MCF 10A (cell line): ENCODE measurements around the gene DLEC1. TPM values are rescaled to one million over a fixed set of nuclear protein-coding genes. Genes with fewer than 3 reads are reported as not detected.

Experiments used
- BruUV-seq: library from RNA; stranded (reverse); fragments of 400-500 nt; replicated peaks from 2 replicates; lab custom pipeline; 2021; lab: Mats Ljungman, UMichigan
- CTCF ChIA-PET: fragments of 300-600 bp; sonication (Branson Sonifier 250); formaldehyde crosslinking; extraction: SDS; loops from one replicate; lab custom pipeline; 2021; ENCODE audit warnings: antibody characterized with exemption, inconsistent platforms; lab: Yijun Ruan, JAX
- POLR2A ChIA-PET: fragments of 300-600, 350-650 bp; sonication (Branson Sonifier 250); formaldehyde crosslinking; extraction: SDS; loops from one replicate; lab custom pipeline; 2020; ENCODE audit warnings: antibody characterized with exemption, inconsistent platforms; lab: Yijun Ruan, JAX
- DNase-seq: peaks from one replicate; pipeline ENCODE4 v3.0.0-alpha.2; 2018; ENCODE audit not compliant: unreplicated experiment
- H3K27ac Mint-ChIP-seq: one replicate; pipeline ENCODE4 v1.8.0; 2022; ENCODE audit warnings: mild to moderate bottlenecking, low read depth, mixed read lengths; ENCODE audit not compliant: unreplicated experiment
- H3K27me3 Mint-ChIP-seq: one replicate; pipeline ENCODE4 v1.8.0; 2022; ENCODE audit warnings: mixed read lengths; ENCODE audit not compliant: insufficient read depth, unreplicated experiment
- H3K36me3 Mint-ChIP-seq: one replicate; pipeline ENCODE4 v1.8.0; 2022; ENCODE audit warnings: mild to moderate bottlenecking, moderate library complexity, mixed read lengths; ENCODE audit not compliant: insufficient read depth, unreplicated experiment
- H3K4me1 Mint-ChIP-seq: one replicate; pipeline ENCODE4 v1.8.0; 2022; ENCODE audit warnings: mixed read lengths; ENCODE audit not compliant: insufficient read depth, unreplicated experiment
- H3K4me3 Mint-ChIP-seq: one replicate; pipeline ENCODE4 v1.8.0; 2022; ENCODE audit warnings: mild to moderate bottlenecking, moderate library complexity, mixed read lengths; ENCODE audit not compliant: unreplicated experiment
- H3K9me3 Mint-ChIP-seq: one replicate; pipeline ENCODE4 v1.8.0; 2022; ENCODE audit warnings: mixed read lengths; ENCODE audit not compliant: unreplicated experiment
- intact Hi-C: fragments of 100-400 bp; cut with micrococcal nuclease; formaldehyde crosslinking; loops from 2 replicates; pipeline ENCODE4 v1.14.1; 2022
- total RNA-seq: library from RNA; stranded (reverse); gene quantifications from 2 replicates; pipeline ENCODE4 v1.2.3, GENCODE V29; 2022
- TF ChIP-seq, protein P1 (sequence below): fragments of 200-600 bp; IDR thresholded peaks from one replicate; pipeline ENCODE4 v1.8.0; 2022; ENCODE audit warnings: antibody characterized with exemption, mild to moderate bottlenecking; ENCODE audit not compliant: unreplicated experiment

DLEC1 gene
- total RNA-seq, 1 experiment from 2014 or later, result 1.3 TPM

DNA sequence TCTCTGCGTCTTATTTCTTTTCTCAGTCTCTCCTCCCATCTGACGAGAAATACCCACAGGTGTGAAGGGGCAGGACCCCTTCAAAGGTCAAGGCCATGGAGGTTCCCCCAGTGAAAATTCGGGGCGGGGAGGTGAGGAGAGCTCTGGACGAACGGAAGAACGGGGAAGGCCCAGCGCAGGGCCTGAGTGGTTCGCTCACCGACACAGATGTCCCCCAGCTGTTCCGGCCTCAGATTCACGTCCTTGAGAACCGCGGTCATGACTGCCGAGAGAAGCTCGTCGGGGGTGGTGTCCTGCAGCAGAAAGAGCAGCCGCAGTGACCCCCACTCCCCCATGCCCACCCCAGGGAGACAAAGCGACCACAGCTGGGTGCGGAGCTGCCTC is 97.4 kb downstream of the DLEC1 start:
- ChIA-PET CTCF (interaction anchor here (0.6 to 2.2 kb wide), 10 partner anchors 11 to 1408 kb away, joined by 3 to 9 read pairs (median 4); no protein-coding TSS in a partner anchor), POLR2A (interaction anchor here (0.9 to 8.1 kb wide), 25 partner anchors 9 to 319 kb away, joined by 3 to 199 read pairs (median 5); partner anchors contain the start of gene OXSR1)
- Mint-ChIP-seq H3K9me3 (no peaks in the 10 kb centered on the region), H3K27ac (peak overlapping the region; percentile 71), H3K4me1 (peaks cover 45% of the 10 kb centered on the region), H3K27me3 (no peaks in the 10 kb centered on the region), H3K4me3 (peak overlapping the region; percentile 81), H3K36me3 (peaks cover 20% of the 10 kb centered on the region)
- BruUV-seq, result TSS peak; percentile 61
- intact Hi-C loops, result loop anchor here (5.0 kb wide), 2 partner anchors 91 to 211 kb away; partner anchors contain the start of gene XYLB
- TF ChIP-seq, protein P1, sequence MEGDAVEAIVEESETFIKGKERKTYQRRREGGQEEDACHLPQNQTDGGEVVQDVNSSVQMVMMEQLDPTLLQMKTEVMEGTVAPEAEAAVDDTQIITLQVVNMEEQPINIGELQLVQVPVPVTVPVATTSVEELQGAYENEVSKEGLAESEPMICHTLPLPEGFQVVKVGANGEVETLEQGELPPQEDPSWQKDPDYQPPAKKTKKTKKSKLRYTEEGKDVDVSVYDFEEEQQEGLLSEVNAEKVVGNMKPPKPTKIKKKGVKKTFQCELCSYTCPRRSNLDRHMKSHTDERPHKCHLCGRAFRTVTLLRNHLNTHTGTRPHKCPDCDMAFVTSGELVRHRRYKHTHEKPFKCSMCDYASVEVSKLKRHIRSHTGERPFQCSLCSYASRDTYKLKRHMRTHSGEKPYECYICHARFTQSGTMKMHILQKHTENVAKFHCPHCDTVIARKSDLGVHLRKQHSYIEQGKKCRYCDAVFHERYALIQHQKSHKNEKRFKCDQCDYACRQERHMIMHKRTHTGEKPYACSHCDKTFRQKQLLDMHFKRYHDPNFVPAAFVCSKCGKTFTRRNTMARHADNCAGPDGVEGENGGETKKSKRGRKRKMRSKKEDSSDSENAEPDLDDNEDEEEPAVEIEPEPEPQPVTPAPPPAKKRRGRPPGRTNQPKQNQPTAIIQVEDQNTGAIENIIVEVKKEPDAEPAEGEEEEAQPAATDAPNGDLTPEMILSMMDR, result no peak
- DNase-seq, result no peak

DNA sequence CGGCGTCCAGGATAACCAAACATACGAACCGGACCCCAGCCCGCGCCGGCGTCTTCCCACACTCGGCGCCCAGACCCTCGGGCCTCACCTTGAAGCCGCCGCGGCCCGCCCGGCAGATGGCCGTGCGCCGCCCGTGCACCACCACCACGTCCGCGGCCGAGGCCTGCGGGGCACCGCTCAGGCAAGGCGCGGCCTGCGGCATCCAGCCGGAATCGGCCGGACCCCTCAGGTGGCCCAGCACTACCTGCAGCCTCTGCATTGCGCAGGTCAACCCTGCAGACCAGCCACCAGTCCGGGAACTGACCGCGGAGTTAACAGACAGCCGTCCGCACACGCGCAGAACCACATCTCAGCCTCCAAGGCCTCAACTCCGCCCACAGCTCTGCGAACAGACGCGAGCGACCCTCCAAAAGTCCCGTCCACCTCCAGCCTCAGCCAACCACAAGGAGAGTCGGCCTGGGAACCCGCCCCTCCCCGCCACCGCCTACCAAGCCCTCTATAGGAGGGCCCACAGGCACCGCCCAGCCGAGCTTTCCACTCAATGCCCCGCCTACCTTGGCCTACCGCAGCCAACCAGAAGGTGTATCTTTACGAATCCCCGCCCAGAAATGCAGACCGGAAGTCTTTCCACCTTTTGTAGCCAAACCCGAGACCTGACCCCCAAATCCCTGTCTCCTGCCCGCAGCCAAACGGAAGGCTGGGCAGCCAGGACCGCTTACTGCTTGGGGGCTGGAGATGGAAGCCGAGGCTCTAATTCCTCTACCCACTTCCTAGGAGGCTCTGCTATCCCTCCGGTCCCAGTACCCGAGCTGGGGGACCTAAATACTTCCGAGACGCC is 98.0 kb downstream of the DLEC1 start, which contains the start of gene ACAA1:
ACAA1 (minus strand) TSS at position 351 of the 838 bp plus-strand sequence; CDS start at position 259, 92 bp downstream.
- Mint-ChIP-seq H3K4me1 (peaks cover 51% of the 10 kb centered on the region), H3K9me3 (no peaks in the 10 kb centered on the region), H3K27ac (peak within 1 kb of the TSS; percentile 71), H3K4me3 (peak within 1 kb of the TSS; percentile 81), H3K27me3 (no peaks in the 10 kb centered on the region), H3K36me3 (peaks cover 14% of the 10 kb centered on the region)
- BruUV-seq, result no TSS peak
- intact Hi-C loops, result loop anchor here (1.0 to 5.0 kb wide), 3 partner anchors 90 to 210 kb away; partner anchors contain the start of gene XYLB
- ChIA-PET POLR2A (interaction anchor here (0.6 to 8.1 kb wide), 41 partner anchors 9 to 358 kb away, joined by 3 to 199 read pairs (median 4); partner anchors contain the start of gene OXSR1), CTCF (interaction anchor here (0.6 to 2.2 kb wide), 13 partner anchors 12 to 1408 kb away, joined by 3 to 9 read pairs (median 4); no protein-coding TSS in a partner anchor)
- peak; percentile 99 for DNase-seq
- TF ChIP-seq, protein P1, result no peak

DNA sequence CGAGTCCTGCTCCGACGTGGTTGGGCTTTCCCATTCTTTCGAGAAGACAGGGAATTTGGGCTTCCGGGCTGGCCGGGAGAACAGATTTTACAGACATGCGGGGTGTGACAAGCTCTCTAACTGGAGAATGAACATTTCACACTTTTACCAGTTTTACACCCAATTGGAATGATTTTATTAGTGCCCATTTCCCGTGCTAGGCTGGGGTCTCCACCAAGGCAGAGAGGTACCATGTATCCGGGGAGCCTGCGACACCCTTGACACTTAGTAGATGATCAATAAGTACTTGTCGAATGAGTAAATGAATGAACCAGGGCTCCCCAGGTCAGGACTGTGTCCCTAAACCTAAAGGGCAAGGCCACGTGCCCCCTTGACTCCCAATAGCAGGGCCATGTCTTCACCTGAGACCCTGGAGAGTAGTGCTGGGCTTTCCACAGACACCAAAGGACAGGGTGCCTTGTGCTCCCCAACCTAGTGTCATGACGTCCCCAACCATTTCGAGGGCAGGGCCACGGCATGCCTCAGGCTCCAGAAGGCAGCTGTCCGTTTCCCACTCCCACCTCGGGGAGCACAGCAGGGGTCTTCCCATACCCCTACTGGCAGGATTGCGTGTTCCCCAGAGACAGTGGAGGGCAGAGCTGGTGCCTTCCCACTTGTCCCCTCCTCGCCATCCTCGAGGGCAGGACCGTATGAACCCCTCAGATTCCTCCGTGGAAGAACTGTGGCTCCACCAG is 98.8 kb downstream of the DLEC1 start:
- POLR2A ChIA-PET, result interaction anchor here (0.6 to 8.1 kb wide), 33 partner anchors 10 to 357 kb away, joined by 3 to 199 read pairs (median 5); partner anchors contain the start of gene OXSR1
- TF ChIP-seq, protein P1, result no peak
- Mint-ChIP-seq H3K9me3 (no peaks in the 10 kb centered on the region), H3K27ac (peak overlapping the region; percentile 71), H3K27me3 (no peaks in the 10 kb centered on the region), H3K4me3 (peak overlapping the region; percentile 81), H3K36me3 (peaks cover 8% of the 10 kb centered on the region), H3K4me1 (peaks cover 54% of the 10 kb centered on the region)
- CTCF ChIA-PET, result interaction anchor here (0.6 to 2.2 kb wide), 7 partner anchors 15 to 956 kb away, joined by 3 to 9 read pairs (median 4); no protein-coding TSS in a partner anchor
- no peak for DNase-seq
- intact Hi-C loops, result loop anchor here (1.0 to 5.0 kb wide), 4 partner anchors 27 to 210 kb away; partner anchors contain the start of genes OXSR1 and XYLB
- TSS peak; percentile 90 for BruUV-seq
